ENCODE results near the gene PLA2G6.

GRCh38 chr22:38122616-38123015, 59.0 kb downstream of the PLA2G6 start:
- no peak for TF ChIP-seq CTCF (conservative IDR thresholded peaks at IDR 0.05; ENCODE audit: low read depth, low read length)
- TF ChIP-seq POLR2A (IDR thresholded peaks at IDR 0.05; ENCODE audit: low read depth, low read length): no peak
- TF ChIP-seq RAD21 (IDR thresholded peaks at IDR 0.05; ENCODE audit: low read length): no peak
- no peak for TF ChIP-seq USF2 (IDR thresholded peaks at IDR 0.05; ENCODE audit: low read depth, low read length)
- no peak for TF ChIP-seq FOS (IDR thresholded peaks at IDR 0.05; ENCODE audit: low read depth, low read length)
- TF ChIP-seq RFX5 (IDR thresholded peaks at IDR 0.05; ENCODE audit: low read depth, low read length): no peak
- no peak for TF ChIP-seq CEBPB (IDR thresholded peaks at IDR 0.05; ENCODE audit: low read depth, low read length)
- no peak for TF ChIP-seq BHLHE40 (IDR thresholded peaks at IDR 0.05; ENCODE audit: low read depth, low read length)

Data from IMR-90 (cell line).